Measurements from ENCODE around the gene SAA4. TPM values are rescaled to one million over a fixed set of nuclear protein-coding genes. Genes with fewer than 3 reads are reported as not detected.
A peak's percentile ranks its signal among the peaks of the same experiment; 100 is the strongest.
"Not testable (repeated sequence)": the region's sequence is repeated elsewhere in the genome, so short reads cannot be mapped to it uniquely, and the experiment has no call there.

Gene SAA4
- total and polyA plus RNA-seq, 8 donors, result 3.7 TPM; not detected in 7

DNA sequence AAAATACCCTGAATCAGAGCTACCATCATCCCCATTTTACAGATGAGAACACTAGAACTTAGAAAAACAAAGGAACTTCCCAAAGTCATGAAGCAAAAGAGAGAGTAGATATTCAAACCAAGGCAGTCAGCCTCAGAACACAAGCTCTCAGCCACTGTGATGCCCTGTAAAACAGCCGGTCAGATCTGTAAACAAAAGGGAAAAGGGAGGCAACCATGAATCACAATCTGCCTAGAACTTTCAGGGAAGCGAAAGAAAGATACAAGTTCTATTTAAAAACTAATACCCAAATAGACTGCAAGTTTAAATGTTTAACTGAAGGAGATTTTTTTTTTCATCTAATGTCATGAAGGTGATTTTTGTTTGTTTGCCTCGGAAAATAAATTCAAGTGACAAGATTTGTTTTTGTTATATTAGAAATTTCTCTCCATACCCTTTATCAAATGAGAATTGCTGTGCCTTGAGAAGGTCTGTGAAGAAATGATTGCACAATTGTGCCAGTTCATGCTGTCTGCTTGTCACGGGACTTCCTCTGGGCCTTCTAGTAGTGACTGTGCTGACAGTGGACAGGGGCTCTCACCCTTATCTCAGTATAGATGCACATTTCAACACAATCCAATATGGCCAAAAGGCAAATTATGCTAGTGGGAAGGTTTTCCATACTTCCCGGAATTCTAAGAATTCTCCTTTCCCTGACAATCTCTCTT is 41.1 kb upstream of the SAA4 start:
- TF ChIP-seq, protein P1, sequence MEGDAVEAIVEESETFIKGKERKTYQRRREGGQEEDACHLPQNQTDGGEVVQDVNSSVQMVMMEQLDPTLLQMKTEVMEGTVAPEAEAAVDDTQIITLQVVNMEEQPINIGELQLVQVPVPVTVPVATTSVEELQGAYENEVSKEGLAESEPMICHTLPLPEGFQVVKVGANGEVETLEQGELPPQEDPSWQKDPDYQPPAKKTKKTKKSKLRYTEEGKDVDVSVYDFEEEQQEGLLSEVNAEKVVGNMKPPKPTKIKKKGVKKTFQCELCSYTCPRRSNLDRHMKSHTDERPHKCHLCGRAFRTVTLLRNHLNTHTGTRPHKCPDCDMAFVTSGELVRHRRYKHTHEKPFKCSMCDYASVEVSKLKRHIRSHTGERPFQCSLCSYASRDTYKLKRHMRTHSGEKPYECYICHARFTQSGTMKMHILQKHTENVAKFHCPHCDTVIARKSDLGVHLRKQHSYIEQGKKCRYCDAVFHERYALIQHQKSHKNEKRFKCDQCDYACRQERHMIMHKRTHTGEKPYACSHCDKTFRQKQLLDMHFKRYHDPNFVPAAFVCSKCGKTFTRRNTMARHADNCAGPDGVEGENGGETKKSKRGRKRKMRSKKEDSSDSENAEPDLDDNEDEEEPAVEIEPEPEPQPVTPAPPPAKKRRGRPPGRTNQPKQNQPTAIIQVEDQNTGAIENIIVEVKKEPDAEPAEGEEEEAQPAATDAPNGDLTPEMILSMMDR (IDR thresholded peaks at IDR 0.05), result no peak
- Histone ChIP-seq H3K4me1 (no peaks in the 10 kb centered on the region), H3K9me3 (no peaks in the 10 kb centered on the region), H3K4me3 (no peak overlapping the region), H3K36me3 (peaks cover 0 to 45% of the 10 kb centered on the region in 2 donors), H3K27ac (peak overlapping the region; percentile 28 to 62), H3K27me3 (no peaks in the 10 kb centered on the region)
- peak; percentile 66 for ATAC-seq
- DNase-seq, result peak in 1 of 4 donors; percentile 60
- intact Hi-C loops (cut with DNase I), result no loop called here

- H3K4me1 ChIP-seq, result no peaks in the 10 kb centered on the region
- no peaks in the 10 kb centered on the region for H3K27me3 ChIP-seq
- ATAC-seq, result no peak
- TF ChIP-seq, protein P1 (IDR thresholded peaks at IDR 0.05), result no peak
- no peaks in the 10 kb centered on the region for H3K9me3 ChIP-seq
- H3K36me3 ChIP-seq, result no peaks in the 10 kb centered on the region
- DNase-seq, result no peak
- intact Hi-C loops (cut with DNase I), result no loop called here
- no peak overlapping the region for H3K4me3 ChIP-seq
- H3K27ac ChIP-seq, result no peak overlapping the region
Observed at GRCh38 chr11:18271206-18271605, 34.6 kb upstream of the SAA4 start.

GRCh38 chr11:18270102-18270501 is 33.5 kb upstream of the SAA4 start:
- Histone ChIP-seq H3K4me3 (no peak overlapping the region), H3K27ac (no peak overlapping the region), H3K27me3 (no peaks in the 10 kb centered on the region), H3K9me3 (no peaks in the 10 kb centered on the region), H3K36me3 (no peaks in the 10 kb centered on the region), H3K4me1 (peaks cover 0 to 10% of the 10 kb centered on the region in 2 donors)
- TF ChIP-seq, protein P1 (IDR thresholded peaks at IDR 0.05), result no peak
- intact Hi-C loops (cut with DNase I), result no loop called here
- ATAC-seq (no peak), DNase-seq (no peak)

DNA sequence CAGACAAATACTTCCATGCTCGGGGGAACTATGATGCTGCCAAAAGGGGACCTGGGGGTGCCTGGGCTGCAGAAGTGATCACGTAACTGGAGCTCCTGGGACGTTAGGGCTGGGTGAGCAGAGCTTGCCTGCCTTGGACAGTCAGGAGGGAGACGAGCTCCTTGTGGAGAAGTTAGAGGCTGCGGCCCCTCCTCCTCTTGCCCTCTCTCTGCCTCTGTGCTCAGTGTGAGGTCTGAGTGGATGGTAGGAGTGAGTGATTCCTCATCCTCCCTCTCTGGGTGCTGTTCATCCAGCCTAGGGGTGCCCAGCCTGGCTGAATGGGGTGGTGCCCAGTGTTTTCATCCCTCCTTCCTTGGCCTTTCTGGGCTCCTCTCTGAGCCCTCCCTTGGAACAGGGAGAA is 32.6 kb upstream of the SAA4 start:
- DNase-seq; H3K27ac ChIP-seq; H3K36me3 ChIP-seq; intact Hi-C loops (cut with DNase I); H3K4me1 ChIP-seq; H3K27me3 ChIP-seq; H3K9me3 ChIP-seq; H3K4me3 ChIP-seq; ATAC-seq: not testable (repeated sequence)

DNA sequence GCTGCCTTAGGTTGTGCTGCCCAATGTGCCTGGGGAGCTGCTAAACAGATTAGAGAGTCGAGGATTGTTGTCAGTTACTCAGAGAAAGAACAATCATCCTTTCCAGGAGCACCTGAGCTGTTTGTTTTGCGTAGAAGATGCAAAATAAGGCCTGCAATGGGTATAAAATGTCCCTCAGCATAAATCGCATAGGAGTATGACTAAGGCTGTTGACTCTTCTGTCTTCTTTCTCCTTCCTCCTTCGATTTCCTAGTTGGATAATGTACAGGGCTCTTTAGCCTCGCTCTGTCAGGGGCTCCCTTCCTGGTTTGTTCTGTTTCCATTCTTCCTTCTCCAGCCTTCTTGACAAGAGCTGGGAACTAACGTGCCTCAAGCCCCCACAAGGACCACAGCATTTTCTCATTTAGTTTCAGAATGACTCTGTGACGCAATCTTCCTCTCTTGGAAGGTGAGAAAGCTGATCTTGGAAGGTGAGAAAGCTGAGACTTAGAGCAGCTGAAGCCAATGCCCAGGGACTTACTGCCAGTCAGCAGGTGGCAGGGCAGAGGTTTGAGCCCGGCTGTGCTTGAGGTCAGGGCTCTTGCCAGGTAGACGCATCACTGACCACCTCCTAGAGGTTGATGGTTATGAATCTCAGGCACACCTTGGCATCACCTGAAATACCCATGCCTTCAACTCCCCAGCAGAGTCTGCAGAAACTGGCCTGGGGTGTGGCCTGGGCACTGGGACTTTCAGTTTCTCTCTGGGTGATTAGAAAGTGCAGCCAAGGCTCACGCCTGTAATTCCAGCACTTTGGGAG is 30.9 kb upstream of the SAA4 start:
- peak; percentile 39 for ATAC-seq

DNA sequence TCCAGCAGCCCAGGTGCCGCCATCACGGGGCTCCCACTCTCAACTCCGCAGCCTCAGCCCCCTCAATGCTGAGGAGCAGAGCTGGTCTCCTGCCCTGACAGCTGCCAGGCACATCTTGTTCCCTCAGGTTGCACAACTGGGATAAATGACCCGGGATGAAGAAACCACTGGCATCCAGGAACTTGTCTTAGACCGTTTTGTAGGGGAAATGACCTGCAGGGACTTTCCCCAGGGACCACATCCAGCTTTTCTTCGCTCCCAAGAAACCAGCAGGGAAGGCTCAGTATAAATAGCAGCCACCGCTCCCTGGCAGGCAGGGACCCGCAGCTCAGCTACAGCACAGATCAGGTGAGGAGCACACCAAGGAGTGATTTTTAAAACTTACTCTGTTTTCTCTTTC is 29.3 kb upstream of the SAA4 start, which contains the start of gene SAA1:
Gene SAA1, plus strand, starts transcription at position 316 of the 400 bp plus-strand sequence. CDS start 624 bp downstream, outside the sequence.
- H3K27ac ChIP-seq, result no peak within 1 kb of the TSS
- H3K4me1 ChIP-seq, result peaks cover 0 to 10% of the 10 kb centered on the region in 2 donors
- ATAC-seq (no peak), DNase-seq (no peak)
- H3K4me3 ChIP-seq, result no peak within 1 kb of the TSS
- H3K27me3 ChIP-seq, result no peaks in the 10 kb centered on the region
- no peaks in the 10 kb centered on the region for H3K9me3 ChIP-seq
- intact Hi-C loops (cut with DNase I), result no loop called here
- TF ChIP-seq, protein P1 (IDR thresholded peaks at IDR 0.05), result no peak
- no peaks in the 10 kb centered on the region for H3K36me3 ChIP-seq

More for the DNA sequence above, 30.9 kb upstream of the SAA4 start:
- H3K9me3 ChIP-seq; DNase-seq; H3K4me1 ChIP-seq; H3K27ac ChIP-seq; intact Hi-C loops (cut with DNase I); H3K36me3 ChIP-seq; H3K27me3 ChIP-seq; H3K4me3 ChIP-seq: not testable (repeated sequence)
